ENCODE data around the gene KTN1.

Gene KTN1

GRCh38 chr14:55645845-55646832, 66.1 kb downstream of the KTN1 start:
- DNase-seq (ENCODE audit: low read depth) = no peak
- H3K4me3 ChIP-seq (ENCODE audit: low read depth, low read length) = no peak overlapping the region

- H3K4me3 ChIP-seq (ENCODE audit: low read depth, low read length) = no peak overlapping the region
- DNase-seq (ENCODE audit: low read depth) = no peak
Observed at GRCh38 chr14:55650992-55651391, 71.0 kb downstream of the KTN1 start.

GRCh38 chr14:55654243-55654642, 74.2 kb downstream of the KTN1 start:
- no peak overlapping the region for H3K4me3 ChIP-seq (ENCODE audit: low read depth, low read length)
- no peak for DNase-seq (ENCODE audit: low read depth)

GRCh38 chr14:55661029-55661428, 81.0 kb downstream of the KTN1 start:
- H3K4me3 ChIP-seq (ENCODE audit: low read depth, low read length) = no peak overlapping the region
- no peak for DNase-seq (ENCODE audit: low read depth)

GRCh38 chr14:55662752-55663151, 82.7 kb downstream of the KTN1 start:
- no peak for DNase-seq (ENCODE audit: low read depth)
- H3K4me3 ChIP-seq (ENCODE audit: low read depth, low read length) = no peak overlapping the region

- no peak for DNase-seq (ENCODE audit: low read depth)
- no peak overlapping the region for H3K4me3 ChIP-seq (ENCODE audit: low read depth, low read length)
Observed at GRCh38 chr14:55665067-55665675, 85.2 kb downstream of the KTN1 start.

- DNase-seq (ENCODE audit: low read depth) = no peak
Observed at GRCh38 chr14:55667801-55668200, 87.8 kb downstream of the KTN1 start.

GRCh38 chr14:55671641-55672040, 91.6 kb downstream of the KTN1 start:
- DNase-seq (ENCODE audit: low read depth) = no peak
- H3K4me3 ChIP-seq (ENCODE audit: low read depth, low read length) = no peak overlapping the region

More at GRCh38 chr14:55667801-55668200, 87.8 kb downstream of the KTN1 start:
- H3K4me3 ChIP-seq (ENCODE audit: low read depth, low read length) = no peak overlapping the region

- no peak overlapping the region for H3K4me3 ChIP-seq (ENCODE audit: low read depth, low read length)
- DNase-seq (ENCODE audit: low read depth) = no peak
Observed at GRCh38 chr14:55673048-55673447, 93.0 kb downstream of the KTN1 start.

- no peak for DNase-seq (ENCODE audit: low read depth)
- no peak overlapping the region for H3K4me3 ChIP-seq (ENCODE audit: low read depth, low read length)
Observed at GRCh38 chr14:55681096-55681495, 101.1 kb downstream of the KTN1 start.

GRCh38 chr14:55684956-55685584, 105.1 kb downstream of the KTN1 start:
- H3K4me3 ChIP-seq (ENCODE audit: low read depth, low read length) = no peak overlapping the region
- DNase-seq (ENCODE audit: low read depth) = no peak

- no peak overlapping the region for H3K4me3 ChIP-seq (ENCODE audit: low read depth, low read length)
- DNase-seq (ENCODE audit: low read depth) = no peak
Observed at GRCh38 chr14:55686713-55687112, 106.7 kb downstream of the KTN1 start.

GRCh38 chr14:55688566-55688965, 108.6 kb downstream of the KTN1 start:
- no peak overlapping the region for H3K4me3 ChIP-seq (ENCODE audit: low read depth, low read length)
- no peak for DNase-seq (ENCODE audit: low read depth)

GRCh38 chr14:55689981-55690871, 110.2 kb downstream of the KTN1 start:
- H3K4me3 ChIP-seq (ENCODE audit: low read depth, low read length) = no peak overlapping the region
- DNase-seq (ENCODE audit: low read depth) = no peak

GRCh38 chr14:55691659-55692058, 111.7 kb downstream of the KTN1 start:
- no peak for DNase-seq (ENCODE audit: low read depth)
- no peak overlapping the region for H3K4me3 ChIP-seq (ENCODE audit: low read depth, low read length)

- DNase-seq (ENCODE audit: low read depth) = no peak
- no peak overlapping the region for H3K4me3 ChIP-seq (ENCODE audit: low read depth, low read length)
Observed at GRCh38 chr14:55693904-55694303, 113.9 kb downstream of the KTN1 start.

GRCh38 chr14:55697414-55697861, 117.4 kb downstream of the KTN1 start:
- H3K4me3 ChIP-seq (ENCODE audit: low read depth, low read length) = no peak overlapping the region
- no peak for DNase-seq (ENCODE audit: low read depth)

- DNase-seq (ENCODE audit: low read depth) = no peak
- no peak overlapping the region for H3K4me3 ChIP-seq (ENCODE audit: low read depth, low read length)
Observed at GRCh38 chr14:55698051-55698450, 118.0 kb downstream of the KTN1 start.
